Natural killer cell (primary cell): ENCODE results near the gene SCFD2. TPM values are rescaled to one million over a fixed set of nuclear protein-coding genes. Genes with fewer than 3 reads are reported as not detected.

Experiments
- ATAC-seq, 3 donors: fragments of 150-1000 bp in 2 of 3; fragments of 200-7000 bp in 1 of 3; cut with Tn5 transposase; 1 replicate in 1 of 3; 2 replicates in 2 of 3; pipeline ENCODE4 v1.10.0; 2021; ENCODE audit warnings: mild to moderate bottlenecking in 2 of 3, moderate library complexity in 2 of 3
- DNase-seq, 2 donors: peaks; one replicate each; pipeline versions ENCODE4 v3.0.0 to v3.0.0-alpha.2; 2013 to 2021; ENCODE audit warnings: mixed read lengths in 1 of 2
- H3K27ac ChIP-seq: one replicate; pipeline ENCODE4 v1.5.1; 2013; ENCODE audit warnings: mild to moderate bottlenecking, low read length
- H3K27me3 ChIP-seq: one replicate; pipeline ENCODE4 v1.6.1; 2013; ENCODE audit warnings: low read length; ENCODE audit not compliant: control insufficient read depth, insufficient read depth
- H3K36me3 ChIP-seq: one replicate; pipeline ENCODE4 v1.6.1; 2013; ENCODE audit warnings: low read length; ENCODE audit not compliant: control insufficient read depth, insufficient read depth
- H3K4me1 ChIP-seq: one replicate; pipeline ENCODE4 v1.6.1; 2013; ENCODE audit warnings: low read length; ENCODE audit not compliant: control insufficient read depth, insufficient read depth
- H3K4me3 ChIP-seq: one replicate; pipeline ENCODE4 v1.5.1; 2013; ENCODE audit warnings: low read length
- H3K9me3 ChIP-seq: one replicate; pipeline ENCODE4 v1.6.1; 2013; ENCODE audit warnings: low read length; ENCODE audit not compliant: control insufficient read depth, insufficient read depth
- H3K27ac Mint-ChIP-seq, 2 donors: one replicate each; pipeline ENCODE4 v1.8.0; 2022; ENCODE audit warnings: mild to moderate bottlenecking in 2 of 2, mixed read lengths in 2 of 2, moderate library complexity in 1 of 2
- H3K27me3 Mint-ChIP-seq, 2 donors: one replicate each; pipeline ENCODE4 v1.8.0; 2022; ENCODE audit warnings: low read depth in 2 of 2, mixed read lengths in 2 of 2
- H3K36me3 Mint-ChIP-seq: one replicate; pipeline ENCODE4 v1.8.0; 2022; ENCODE audit warnings: mixed read lengths
- H3K4me1 Mint-ChIP-seq, 2 donors: one replicate each; pipeline ENCODE4 v1.8.0; 2022; ENCODE audit warnings: mixed read lengths in 2 of 2
- H3K4me3 Mint-ChIP-seq: one replicate; pipeline ENCODE4 v1.8.0; 2022; ENCODE audit warnings: mild to moderate bottlenecking, moderate library complexity, mixed read lengths
- H3K9me3 Mint-ChIP-seq, 2 donors: one replicate each; pipeline ENCODE4 v1.8.0; 2022; ENCODE audit warnings: mixed read lengths in 2 of 2
- WGBS: methylation state at CpG from one replicate; pipeline ENCODE4 v1.1.7; 2013; ENCODE audit warnings: missing lambda C conversion rate; ENCODE audit not compliant: insufficient coverage; 5-methylcytosine and 5-hydroxymethylcytosine counted together
- intact Hi-C: fragments of 100-400 bp; cut with micrococcal nuclease; formaldehyde crosslinking; loops from one replicate; pipeline ENCODE4 v1.14.2; 2022
- total RNA-seq, 4 donors: library from RNA; stranded (reverse); fragments of 120-200 nt in 1 of 4; gene quantifications; one replicate each; pipeline versions ENCODE4 v1.2.3 to v1.2.4, GENCODE V29; 2013 to 2022
- TF ChIP-seq, protein P1 (sequence below): fragments of 200-600 bp; IDR thresholded peaks from one replicate; pipeline ENCODE4 v1.8.0; 2022; ENCODE audit warnings: antibody characterized with exemption

Gene SCFD2
- total RNA-seq, 3 donors from 2014 or later (not counting 1 experiment from before 2014, with no cell fraction given), result 26.4 to 29.4 (median 28.9) TPM

DNA sequence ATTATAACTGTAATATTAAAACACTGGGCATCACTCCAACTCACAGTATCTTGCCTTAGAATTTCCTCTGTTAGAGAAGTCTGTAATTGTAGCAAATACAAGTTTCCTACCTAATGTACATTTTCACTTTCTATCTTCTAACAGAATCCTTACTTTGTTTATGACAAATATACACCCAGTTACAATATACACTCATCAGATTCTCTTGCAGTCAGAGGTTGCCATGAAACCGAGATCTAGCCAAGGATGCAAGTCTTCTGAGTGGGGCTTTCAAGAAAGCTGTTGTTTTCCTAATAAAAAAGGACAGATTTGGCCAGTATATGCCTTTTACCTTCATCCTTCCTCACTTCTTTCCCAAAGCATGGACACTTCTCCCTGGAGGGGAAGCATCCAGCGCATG is 228.9 kb downstream of the SCFD2 start:
- H3K36me3 Mint-ChIP-seq, result no peaks in the 10 kb centered on the region
- no peaks in the 10 kb centered on the region for H3K27me3 Mint-ChIP-seq
- DNase-seq, result no peak
- H3K27ac Mint-ChIP-seq, result no peak overlapping the region
- intact Hi-C loops, result no loop called here
- no peaks in the 10 kb centered on the region for H3K9me3 Mint-ChIP-seq
- Histone ChIP-seq H3K27ac (no peak overlapping the region), H3K27me3 (no peaks in the 10 kb centered on the region), H3K9me3 (no peaks in the 10 kb centered on the region), H3K4me3 (no peak overlapping the region), H3K4me1 (no peaks in the 10 kb centered on the region), H3K36me3 (no peaks in the 10 kb centered on the region)
- TF ChIP-seq, protein P1, sequence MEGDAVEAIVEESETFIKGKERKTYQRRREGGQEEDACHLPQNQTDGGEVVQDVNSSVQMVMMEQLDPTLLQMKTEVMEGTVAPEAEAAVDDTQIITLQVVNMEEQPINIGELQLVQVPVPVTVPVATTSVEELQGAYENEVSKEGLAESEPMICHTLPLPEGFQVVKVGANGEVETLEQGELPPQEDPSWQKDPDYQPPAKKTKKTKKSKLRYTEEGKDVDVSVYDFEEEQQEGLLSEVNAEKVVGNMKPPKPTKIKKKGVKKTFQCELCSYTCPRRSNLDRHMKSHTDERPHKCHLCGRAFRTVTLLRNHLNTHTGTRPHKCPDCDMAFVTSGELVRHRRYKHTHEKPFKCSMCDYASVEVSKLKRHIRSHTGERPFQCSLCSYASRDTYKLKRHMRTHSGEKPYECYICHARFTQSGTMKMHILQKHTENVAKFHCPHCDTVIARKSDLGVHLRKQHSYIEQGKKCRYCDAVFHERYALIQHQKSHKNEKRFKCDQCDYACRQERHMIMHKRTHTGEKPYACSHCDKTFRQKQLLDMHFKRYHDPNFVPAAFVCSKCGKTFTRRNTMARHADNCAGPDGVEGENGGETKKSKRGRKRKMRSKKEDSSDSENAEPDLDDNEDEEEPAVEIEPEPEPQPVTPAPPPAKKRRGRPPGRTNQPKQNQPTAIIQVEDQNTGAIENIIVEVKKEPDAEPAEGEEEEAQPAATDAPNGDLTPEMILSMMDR, result no peak
- no peak for ATAC-seq
- peaks cover 9 to 10% of the 10 kb centered on the region in 2 donors for H3K4me1 Mint-ChIP-seq
- 100% methylated on average over 1 of the region's 2 CpGs for WGBS
- no peak overlapping the region for H3K4me3 Mint-ChIP-seq

DNA sequence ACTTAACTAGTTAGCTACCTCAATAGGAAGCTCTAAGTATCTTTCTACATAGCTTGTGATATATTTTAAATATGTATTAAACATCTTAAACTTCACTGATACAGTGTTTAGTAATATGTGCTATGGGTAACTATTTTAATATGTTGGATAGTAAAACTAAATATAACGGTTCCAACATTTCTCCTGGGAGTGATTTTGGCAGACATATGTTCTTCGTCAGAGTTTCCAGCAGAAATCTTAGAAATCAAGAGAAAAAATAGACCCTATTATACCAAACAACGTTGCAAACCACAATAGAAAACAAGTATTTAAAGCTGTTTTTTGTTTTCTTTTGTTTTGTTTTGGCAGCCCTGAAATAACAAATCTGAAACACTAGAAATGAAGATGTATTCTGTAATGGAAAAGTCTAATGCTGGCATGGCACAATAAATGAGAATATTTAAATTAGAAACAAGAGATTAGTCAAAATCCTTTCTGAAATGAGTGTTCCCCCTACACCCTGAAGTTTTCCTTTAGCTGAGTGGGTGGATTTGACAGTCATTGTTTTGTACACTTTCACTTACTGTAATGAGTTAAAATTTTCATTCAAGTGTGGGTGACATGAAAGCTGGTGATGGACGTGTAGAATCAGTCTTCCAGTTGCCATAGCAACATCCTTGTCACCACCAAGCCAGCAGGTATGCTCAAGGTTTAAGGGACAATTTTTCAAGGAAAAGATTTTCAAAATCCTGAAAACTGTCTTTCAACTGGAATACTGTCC is 233.5 kb downstream of the SCFD2 start:
- no peak overlapping the region for H3K4me3 Mint-ChIP-seq
- no peaks in the 10 kb centered on the region for H3K36me3 Mint-ChIP-seq
- Histone ChIP-seq H3K4me1 (no peaks in the 10 kb centered on the region), H3K36me3 (no peaks in the 10 kb centered on the region), H3K9me3 (no peaks in the 10 kb centered on the region), H3K27ac (no peak overlapping the region), H3K27me3 (no peaks in the 10 kb centered on the region), H3K4me3 (no peak overlapping the region)
- no peak overlapping the region for H3K27ac Mint-ChIP-seq
- DNase-seq (no peak), ATAC-seq (no peak)
- no peaks in the 10 kb centered on the region for H3K4me1 Mint-ChIP-seq
- intact Hi-C loops, result no loop called here
- no CpG with 5 or more reads among the region's 4 CpGs for WGBS
- no peaks in the 10 kb centered on the region for H3K9me3 Mint-ChIP-seq
- no peaks in the 10 kb centered on the region for H3K27me3 Mint-ChIP-seq
- TF ChIP-seq, protein P1, result no peak

DNA sequence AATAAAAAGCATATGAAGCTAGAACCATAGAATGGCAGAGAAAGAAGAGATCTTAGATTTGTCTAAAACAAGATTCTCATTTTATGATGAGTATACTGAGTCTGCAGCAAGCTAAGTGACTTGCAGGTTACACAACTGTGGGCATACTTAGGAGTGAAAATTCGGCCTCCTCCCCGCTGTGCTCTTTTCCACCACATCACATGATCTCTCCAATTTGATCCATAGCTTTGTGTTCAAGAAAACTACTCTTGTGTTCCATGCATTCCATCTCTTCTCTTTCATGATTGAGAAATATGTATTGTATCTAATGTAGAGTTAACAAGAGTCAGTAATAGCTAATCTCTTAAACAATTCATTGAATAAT is 234.3 kb downstream of the SCFD2 start:
- Mint-ChIP-seq H3K27ac (no peak overlapping the region), H3K9me3 (no peaks in the 10 kb centered on the region)
- no peak overlapping the region for H3K4me3 ChIP-seq

More for the DNA sequence above, 234.3 kb downstream of the SCFD2 start:
- no peaks in the 10 kb centered on the region for H3K4me1 Mint-ChIP-seq
- no peak for ATAC-seq
- H3K27me3 Mint-ChIP-seq, result no peaks in the 10 kb centered on the region
- H3K36me3 ChIP-seq, result no peaks in the 10 kb centered on the region
- H3K9me3 ChIP-seq, result no peaks in the 10 kb centered on the region
- H3K27ac ChIP-seq, result no peak overlapping the region
- no peak overlapping the region for H3K4me3 Mint-ChIP-seq
- intact Hi-C loops, result no loop called here
- no peak for DNase-seq
- H3K36me3 Mint-ChIP-seq, result no peaks in the 10 kb centered on the region
- no peaks in the 10 kb centered on the region for H3K27me3 ChIP-seq
- no peaks in the 10 kb centered on the region for H3K4me1 ChIP-seq
- TF ChIP-seq, protein P1, result no peak
- 100% methylated on average over 2 of the region's 2 CpGs for WGBS
